HepG2 (cell line): ENCODE measurements around the gene EID3. TPM values are rescaled to one million over a fixed set of nuclear protein-coding genes. Genes with fewer than 3 reads are reported as not detected.

Experiments
- ATAC-seq: fragments of 200-7000 bp; cut with Tn5 transposase; 3 replicates; pipeline ENCODE4 v1.9.1; 2020; ENCODE audit warnings: mild to moderate bottlenecking, moderate library complexity
- BruUV-seq: library from RNA; stranded (reverse); fragments of 400-500 nt; replicated peaks from 2 replicates; lab custom pipeline; 2021; lab: Mats Ljungman, UMichigan
- CTCF ChIA-PET: fragments of 300-600 bp; formaldehyde crosslinking; extraction: SDS; loops from one replicate; lab custom pipeline; 2021; ENCODE audit warnings: low total read pairs, inconsistent platforms, low intra/inter-chr PET ratio; lab: Yijun Ruan, JAX
- POLR2A ChIA-PET: fragments of 350-600 bp; sonication (Branson Sonifier 250); formaldehyde crosslinking; loops from one replicate; lab custom pipeline; 2020; ENCODE audit warnings: antibody characterized with exemption, inconsistent platforms; lab: Yijun Ruan, JAX
- DNase-seq: peaks from one replicate; pipeline ENCODE4 v3.0.0-alpha.2; 2015; ENCODE audit warnings: low spot score
- FAIRE-seq: peaks from 3 replicates; lab custom pipeline; 2011; peaks lifted over from hg19 to GRCh38; lab: Jason Lieb, UNC
- H2AFZ ChIP-seq: one replicate; pipeline ENCODE4 v1.6.1; 2011; ENCODE audit warnings: low read length, inconsistent platforms
- H3K27ac ChIP-seq: fragments of 300-600 bp; 3 replicates; pipeline ENCODE4 v1.8.0; 2011; ENCODE audit warnings: mixed run types, mild to moderate bottlenecking, mixed read lengths, low read length, inconsistent platforms; ENCODE audit not compliant: insufficient read depth; ENCODE audit errors: extremely low read length
- H3K27me3 ChIP-seq, 2 experiments: fragments of 200-600 bp in 1 of 2; 2 replicates in 1 of 2; 3 replicates in 1 of 2; pipeline versions ENCODE4 v1.6.0 to v1.8.0; 2011; ENCODE audit warnings: low read length in 2 of 2, mild to moderate bottlenecking in 2 of 2, moderate library complexity in 2 of 2, inconsistent platforms in 1 of 2; ENCODE audit not compliant: insufficient read depth in 2 of 2, control insufficient read depth in 1 of 2
- H3K36me3 ChIP-seq, 2 experiments: fragments of 200-600 bp in 1 of 2; replicated peaks in 1 of 2; 2 replicates in 1 of 2; 3 replicates in 1 of 2; pipeline versions ENCODE4 v1.5.1 to v1.8.0; 2011; ENCODE audit warnings: low read length in 2 of 2, inconsistent platforms in 1 of 2; ENCODE audit not compliant: insufficient read depth in 2 of 2, control insufficient read depth in 1 of 2
- H3K4me1 ChIP-seq: 2 replicates; pipeline ENCODE4 v1.5.1; 2012; ENCODE audit warnings: low read length, inconsistent platforms; ENCODE audit not compliant: insufficient read depth
- H3K4me2 ChIP-seq: 2 replicates; pipeline ENCODE4 v1.6.0; 2011; ENCODE audit warnings: low read depth, low read length, inconsistent platforms
- H3K4me3 ChIP-seq, 3 experiments: fragments of 200-600 bp in 1 of 3; sonication (generic), shearing (Covaris generic) in 1 of 3; replicated peaks in 1 of 3; 2 replicates each; pipeline ENCODE4 v1.5.1; 2011 to 2016; ENCODE audit warnings: low read length in 3 of 3, inconsistent platforms in 2 of 3, low read depth in 2 of 3, mild to moderate bottlenecking in 2 of 3, control low read depth in 1 of 3, mixed read lengths in 1 of 3; ENCODE audit not compliant: insufficient read depth in 1 of 3
- H3K79me2 ChIP-seq: one replicate; pipeline ENCODE4 v1.6.1; 2011; ENCODE audit warnings: low read length, inconsistent platforms; ENCODE audit not compliant: insufficient read depth
- H3K9ac ChIP-seq: 2 replicates; pipeline ENCODE4 v1.6.0; 2011; ENCODE audit warnings: mild to moderate bottlenecking, low read depth, low read length, inconsistent platforms; ENCODE audit not compliant: insufficient read depth
- H3K9me3 ChIP-seq: 2 replicates; pipeline ENCODE4 v1.5.1; 2012; ENCODE audit warnings: mild to moderate bottlenecking, low read length
- H4K20me1 ChIP-seq: 2 replicates; pipeline ENCODE4 v1.6.0; 2011; ENCODE audit warnings: inconsistent platforms, mild to moderate bottlenecking, low read length, moderate library complexity; ENCODE audit not compliant: insufficient read depth
- CEBPG ChIP-seq: IDR thresholded peaks from 2 replicates; pipeline ENCODE4 v1.6.1; 2016
- ISL2 ChIP-seq: sonication (generic); formaldehyde crosslinking; IDR thresholded peaks from 2 replicates; pipeline ENCODE4 v1.5.0; 2020; ENCODE audit warnings: missing genetic modification reagents
- RARA ChIP-seq: IDR thresholded peaks from 2 replicates; pipeline ENCODE4 v1.6.1; 2016; ENCODE audit warnings: missing genetic modification reagents, missing compliant biosample characterization
- SRSF4 ChIP-seq: fragments of 200-400 bp; formaldehyde crosslinking; IDR thresholded peaks from one replicate; pipeline ENCODE4 v1.6.1; 2018; ENCODE audit warnings: mild to moderate bottlenecking, low read depth, low read length, moderate library complexity; ENCODE audit not compliant: poor library complexity, severe bottlenecking
- TCF12 ChIP-seq, 2 experiments: fragments of 450-650 bp in 1 of 2; sonication (generic) in 1 of 2; formaldehyde crosslinking in 1 of 2; IDR thresholded peaks; 2 replicates each; pipeline versions ENCODE4 v1.6.1 to v1.8.0; 2017 to 2022; ENCODE audit warnings: antibody characterized with exemption in 1 of 2, mild to moderate bottlenecking in 1 of 2, missing genetic modification reagents in 1 of 2, moderate library complexity in 1 of 2
- THAP11 ChIP-seq: IDR thresholded peaks from 2 replicates; pipeline ENCODE4 v1.6.1; 2016; ENCODE audit warnings: missing biosample characterization, missing genetic modification reagents
- ZNF383 ChIP-seq: sonication (generic); formaldehyde crosslinking; IDR thresholded peaks from 2 replicates; pipeline ENCODE4 v1.4.0; 2020; ENCODE audit warnings: missing genetic modification reagents, mild to moderate bottlenecking, borderline replicate concordance
- ZNF572 ChIP-seq: sonication (generic); formaldehyde crosslinking; IDR thresholded peaks from 2 replicates; pipeline ENCODE4 v1.5.1; 2020; ENCODE audit warnings: mild to moderate bottlenecking, missing genetic modification reagents
- ZNF615 ChIP-seq: sonication (generic); formaldehyde crosslinking; IDR thresholded peaks from 2 replicates; pipeline ENCODE4 v1.5.0; 2020; ENCODE audit warnings: mild to moderate bottlenecking, missing genetic modification reagents, borderline replicate concordance
- ZNF891 ChIP-seq: sonication (generic); formaldehyde crosslinking; IDR thresholded peaks from 2 replicates; pipeline ENCODE4 v1.5.0; 2020; ENCODE audit warnings: mild to moderate bottlenecking, missing genetic modification reagents
- whole genome bisulfite sequencing: methylation state at CpG from one replicate; pipeline ENCODE4 v1.1.6; 2017; ENCODE audit warnings: low lambda C conversion rate; 5-methylcytosine and 5-hydroxymethylcytosine counted together
- in situ Hi-C: cut with HindIII; loops from 2 replicates; pipeline ENCODE4 v1.10.0; 2017; ENCODE audit warnings: low pct_unique_long_range_greater_than_20kb; ENCODE audit not compliant: extremely low pct_ligation_motif_present
- intact Hi-C: fragments of 100-400 bp; cut with micrococcal nuclease; formaldehyde crosslinking; loops from one replicate; pipeline ENCODE4 v1.10.0; 2022; ENCODE audit not compliant: unreplicated experiment
- polyA plus RNA-seq, 8 experiments: library from polyadenylated mRNA; depleted of rRNA in 3 of 8; stranded (reverse) in 7 of 8; unstranded in 1 of 8; fragments of >200 nt; fragmentation: Illumina TruSeq in 4 of 8; extraction: Trizol in 4 of 8; gene quantifications; 2 replicates each; pipeline versions ENCODE4 v1.2.1 to v1.2.3, GENCODE V29; 2011 to 2016; ENCODE audit warnings: low read depth in 4 of 8, missing spikeins in 1 of 8, mixed read lengths in 1 of 8; ENCODE audit not compliant: insufficient read depth in 1 of 8
- total RNA-seq, 5 experiments: library from RNA; depleted of rRNA; stranded (reverse); fragments of >200 nt; fragmentation: Illumina TruSeq; extraction: Trizol; gene quantifications; 2 replicates each; pipeline ENCODE4 v1.2.3, GENCODE V29; 2016; ENCODE audit warnings: low read depth in 1 of 5
- TF ChIP-seq, protein P1 (sequence below): sonication (generic); formaldehyde crosslinking; IDR thresholded peaks from 2 replicates; pipeline ENCODE4 v1.5.0; 2020; ENCODE audit warnings: mild to moderate bottlenecking, missing genetic modification reagents
- TF ChIP-seq, protein P2 (sequence below): sonication (generic); formaldehyde crosslinking; IDR thresholded peaks from 2 replicates; pipeline ENCODE4 v1.8.1; 2023; ENCODE audit warnings: mild to moderate bottlenecking, missing genetic modification reagents
- TF ChIP-seq, protein P3 (sequence below): sonication (generic); formaldehyde crosslinking; IDR thresholded peaks from 2 replicates; pipeline ENCODE4 v1.8.1; 2022; ENCODE audit warnings: mild to moderate bottlenecking, missing genetic modification reagents

EID3 gene
- total and polyA plus RNA-seq, 2 of the 13 experiments (the other 11 are each of a cell fraction or from before 2014, with no cell fraction given) = 0.38 to 4.5 TPM

DNA sequence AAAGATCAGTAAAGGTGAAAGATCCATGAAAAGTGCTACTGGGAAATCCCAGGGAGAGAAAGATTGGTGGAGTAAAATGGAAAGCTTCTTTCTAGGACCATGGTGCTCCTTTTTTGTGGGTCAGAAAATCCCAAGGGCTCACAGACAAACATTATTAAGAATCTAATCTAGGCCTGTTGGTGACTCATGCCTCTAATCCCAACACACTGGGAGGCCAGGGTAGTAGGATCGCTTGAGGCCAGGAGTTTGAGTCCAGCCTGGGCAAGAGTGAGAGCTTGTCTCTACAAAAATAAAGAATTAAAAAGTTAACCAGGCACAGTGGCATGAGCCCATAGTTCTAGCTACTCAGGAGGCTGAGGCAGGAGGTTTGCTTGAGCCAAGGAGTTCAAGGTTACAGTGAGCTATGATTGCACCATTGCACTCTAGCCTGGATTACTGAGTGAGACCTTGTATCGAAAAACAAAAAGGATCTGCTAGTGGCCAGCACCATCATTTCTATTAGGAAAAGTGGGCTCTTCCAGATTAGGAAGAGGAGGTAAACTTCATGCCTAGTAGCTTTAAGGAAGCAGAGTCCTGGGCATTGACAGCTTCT is 45.0 kb upstream of the EID3 start:
- no peak for FAIRE-seq
- no peak overlapping the region for H3K27ac ChIP-seq
- H3K4me3 ChIP-seq = no peak overlapping the region
- DNase-seq = no peak
- H3K4me2 ChIP-seq = no peak overlapping the region
- H3K4me1 ChIP-seq = peaks cover 18% of the 10 kb centered on the region; the same call in 1 of the 2 replicates
- no peaks in the 10 kb centered on the region for H3K9me3 ChIP-seq
- no TSS peak for BruUV-seq
- no peaks in the 10 kb centered on the region for H4K20me1 ChIP-seq
- no peaks in the 10 kb centered on the region for H3K36me3 ChIP-seq
- no peaks in the 10 kb centered on the region for H3K79me2 ChIP-seq
- intact Hi-C loops = no loop called here
- no peak overlapping the region for H3K9ac ChIP-seq
- CTCF ChIA-PET = no interaction called here
- in situ Hi-C loops = no loop called here
- WGBS = 52% methylated on average over 2 of the region's 2 CpGs
- TF ChIP-seq SRSF4 (no peak), CEBPG (0 out of 2 replicates have a peak, but pooled peaks have one; percentile 31), RARA (0 out of 2 replicates have a peak, but pooled peaks have one; percentile 22)
- TF ChIP-seq, protein P1, sequence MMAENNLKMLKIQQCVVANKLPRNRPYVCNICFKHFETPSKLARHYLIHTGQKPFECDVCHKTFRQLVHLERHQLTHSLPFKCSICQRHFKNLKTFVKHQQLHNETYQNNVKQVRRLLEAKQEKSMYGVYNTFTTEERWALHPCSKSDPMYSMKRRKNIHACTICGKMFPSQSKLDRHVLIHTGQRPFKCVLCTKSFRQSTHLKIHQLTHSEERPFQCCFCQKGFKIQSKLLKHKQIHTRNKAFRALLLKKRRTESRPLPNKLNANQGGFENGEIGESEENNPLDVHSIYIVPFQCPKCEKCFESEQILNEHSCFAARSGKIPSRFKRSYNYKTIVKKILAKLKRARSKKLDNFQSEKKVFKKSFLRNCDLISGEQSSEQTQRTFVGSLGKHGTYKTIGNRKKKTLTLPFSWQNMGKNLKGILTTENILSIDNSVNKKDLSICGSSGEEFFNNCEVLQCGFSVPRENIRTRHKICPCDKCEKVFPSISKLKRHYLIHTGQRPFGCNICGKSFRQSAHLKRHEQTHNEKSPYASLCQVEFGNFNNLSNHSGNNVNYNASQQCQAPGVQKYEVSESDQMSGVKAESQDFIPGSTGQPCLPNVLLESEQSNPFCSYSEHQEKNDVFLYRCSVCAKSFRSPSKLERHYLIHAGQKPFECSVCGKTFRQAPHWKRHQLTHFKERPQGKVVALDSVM = peak; percentile 93
- TF ChIP-seq, all 625 proteins: peak for 3
- Histone ChIP-seq H2AFZ (no peak overlapping the region), H3K27me3 (no peaks in the 10 kb centered on the region)
- POLR2A ChIA-PET = no interaction called here
- no peak; the same call in 2 of the 3 replicates for ATAC-seq

DNA sequence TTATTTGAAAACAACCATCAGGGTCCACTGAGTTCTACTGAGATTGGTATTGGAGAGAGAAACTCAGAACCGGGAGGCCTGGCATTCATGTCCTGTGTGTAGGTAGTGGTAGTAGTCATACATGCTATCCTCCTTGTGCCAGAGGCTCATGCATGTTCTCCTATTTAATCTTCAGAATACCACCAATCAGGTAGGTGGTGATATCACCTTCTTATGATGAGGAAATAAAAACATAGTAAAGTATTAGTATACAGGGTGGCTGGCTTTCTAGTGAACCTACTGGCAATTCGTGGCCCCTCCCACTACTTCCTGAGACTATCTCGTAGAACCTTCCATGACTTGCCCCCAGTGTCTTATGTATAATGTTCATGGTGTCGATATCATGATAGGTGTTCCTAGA is 40.5 kb upstream of the EID3 start:
- ChIA-PET POLR2A (no interaction called here), CTCF (no interaction called here)
- Histone ChIP-seq H3K4me1 (peaks cover 6% of the 10 kb centered on the region; the same call in 1 of the 2 replicates), H3K9ac (no peak overlapping the region), H2AFZ (no peak overlapping the region), H4K20me1 (no peaks in the 10 kb centered on the region), H3K36me3 (no peaks in the 10 kb centered on the region), H3K27ac (no peak overlapping the region), H3K9me3 (no peaks in the 10 kb centered on the region), H3K4me3 (no peak overlapping the region), H3K79me2 (no peaks in the 10 kb centered on the region), H3K27me3 (no peaks in the 10 kb centered on the region), H3K4me2 (no peak overlapping the region)
- no peak for FAIRE-seq
- in situ Hi-C loops (no loop called here), intact Hi-C loops (no loop called here)
- DNase-seq = no peak
- ATAC-seq = no peak
- WGBS = 24% methylated on average over 4 of the region's 4 CpGs
- BruUV-seq = no TSS peak
- TF ChIP-seq ZNF572 (CRISPR knock-in tag) (no peak), ZNF383 (CRISPR knock-in tag) (no peak), TCF12 (IDR thresholded peaks at IDR 0.05) (no peak), TCF12 (CRISPR knock-in tag; IDR thresholded peaks at IDR 0.05) (no peak), THAP11 (no peak), ZNF891 (CRISPR knock-in tag) (no peak), ZNF615 (CRISPR knock-in tag) (no peak), ISL2 (no peak)
- TF ChIP-seq, protein P2, sequence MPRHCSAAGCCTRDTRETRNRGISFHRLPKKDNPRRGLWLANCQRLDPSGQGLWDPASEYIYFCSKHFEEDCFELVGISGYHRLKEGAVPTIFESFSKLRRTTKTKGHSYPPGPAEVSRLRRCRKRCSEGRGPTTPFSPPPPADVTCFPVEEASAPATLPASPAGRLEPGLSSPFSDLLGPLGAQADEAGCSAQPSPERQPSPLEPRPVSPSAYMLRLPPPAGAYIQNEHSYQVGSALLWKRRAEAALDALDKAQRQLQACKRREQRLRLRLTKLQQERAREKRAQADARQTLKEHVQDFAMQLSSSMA (CRISPR knock-in tag) = no peak
- TF ChIP-seq, protein P3, sequence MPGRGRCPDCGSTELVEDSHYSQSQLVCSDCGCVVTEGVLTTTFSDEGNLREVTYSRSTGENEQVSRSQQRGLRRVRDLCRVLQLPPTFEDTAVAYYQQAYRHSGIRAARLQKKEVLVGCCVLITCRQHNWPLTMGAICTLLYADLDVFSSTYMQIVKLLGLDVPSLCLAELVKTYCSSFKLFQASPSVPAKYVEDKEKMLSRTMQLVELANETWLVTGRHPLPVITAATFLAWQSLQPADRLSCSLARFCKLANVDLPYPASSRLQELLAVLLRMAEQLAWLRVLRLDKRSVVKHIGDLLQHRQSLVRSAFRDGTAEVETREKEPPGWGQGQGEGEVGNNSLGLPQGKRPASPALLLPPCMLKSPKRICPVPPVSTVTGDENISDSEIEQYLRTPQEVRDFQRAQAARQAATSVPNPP (CRISPR knock-in tag) = no peak
